Subcutaneous adipose tissue (tissue), 4 donors: Measurements from ENCODE around the gene LEF1. TPM values are rescaled to one million over a fixed set of nuclear protein-coding genes. Genes with fewer than 3 reads are reported as not detected.

Source experiments
- total RNA-seq, 4 donors: library from RNA; depleted of rRNA; stranded (reverse); fragments of >200 nt; gene quantifications; one replicate each; pipeline ENCODE4 v1.1.0, GENCODE V29; 2016
- TF ChIP-seq, protein P1 (sequence below): fragments of 450-650 bp; IDR thresholded peaks from one replicate; pipeline ENCODE4 v1.5.1; 2016; ENCODE audit warnings: low read depth, mild to moderate bottlenecking, control low read depth, antibody characterized with exemption, moderate library complexity

LEF1 gene
- total RNA-seq, 4 donors from 2014 or later, result 1.1 to 6.8 (median 5.1) TPM; not detected in 1

DNA sequence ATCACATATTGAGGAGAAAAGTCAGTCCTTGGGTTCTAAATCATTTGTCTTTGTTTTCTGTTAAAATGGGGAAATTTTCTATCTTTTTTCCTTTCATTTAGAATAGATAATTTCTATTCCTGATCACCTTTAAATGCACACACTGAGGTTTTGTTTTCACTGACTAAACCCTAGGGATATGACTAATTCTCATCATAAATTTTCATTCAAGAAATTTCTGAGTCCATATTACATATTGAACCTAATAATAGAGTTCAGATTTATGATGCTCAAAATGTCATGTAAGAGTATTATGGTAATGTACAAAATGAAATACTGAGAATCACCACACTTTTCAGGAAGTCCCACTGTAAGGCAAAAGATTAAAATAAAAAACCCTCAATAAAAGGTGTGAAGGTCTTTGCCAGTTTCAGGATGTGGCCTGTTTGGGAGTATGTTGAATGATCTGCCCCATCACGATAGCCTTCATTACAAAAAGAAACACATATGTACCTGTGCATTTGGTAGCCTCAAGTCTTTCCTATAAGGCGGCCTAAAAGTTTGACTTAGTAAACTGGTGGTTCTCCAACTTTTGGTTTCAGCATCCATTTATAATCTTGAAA lies 49.4 kb downstream of the LEF1 start:
- TF ChIP-seq, protein P1, sequence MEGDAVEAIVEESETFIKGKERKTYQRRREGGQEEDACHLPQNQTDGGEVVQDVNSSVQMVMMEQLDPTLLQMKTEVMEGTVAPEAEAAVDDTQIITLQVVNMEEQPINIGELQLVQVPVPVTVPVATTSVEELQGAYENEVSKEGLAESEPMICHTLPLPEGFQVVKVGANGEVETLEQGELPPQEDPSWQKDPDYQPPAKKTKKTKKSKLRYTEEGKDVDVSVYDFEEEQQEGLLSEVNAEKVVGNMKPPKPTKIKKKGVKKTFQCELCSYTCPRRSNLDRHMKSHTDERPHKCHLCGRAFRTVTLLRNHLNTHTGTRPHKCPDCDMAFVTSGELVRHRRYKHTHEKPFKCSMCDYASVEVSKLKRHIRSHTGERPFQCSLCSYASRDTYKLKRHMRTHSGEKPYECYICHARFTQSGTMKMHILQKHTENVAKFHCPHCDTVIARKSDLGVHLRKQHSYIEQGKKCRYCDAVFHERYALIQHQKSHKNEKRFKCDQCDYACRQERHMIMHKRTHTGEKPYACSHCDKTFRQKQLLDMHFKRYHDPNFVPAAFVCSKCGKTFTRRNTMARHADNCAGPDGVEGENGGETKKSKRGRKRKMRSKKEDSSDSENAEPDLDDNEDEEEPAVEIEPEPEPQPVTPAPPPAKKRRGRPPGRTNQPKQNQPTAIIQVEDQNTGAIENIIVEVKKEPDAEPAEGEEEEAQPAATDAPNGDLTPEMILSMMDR, result no peak

DNA sequence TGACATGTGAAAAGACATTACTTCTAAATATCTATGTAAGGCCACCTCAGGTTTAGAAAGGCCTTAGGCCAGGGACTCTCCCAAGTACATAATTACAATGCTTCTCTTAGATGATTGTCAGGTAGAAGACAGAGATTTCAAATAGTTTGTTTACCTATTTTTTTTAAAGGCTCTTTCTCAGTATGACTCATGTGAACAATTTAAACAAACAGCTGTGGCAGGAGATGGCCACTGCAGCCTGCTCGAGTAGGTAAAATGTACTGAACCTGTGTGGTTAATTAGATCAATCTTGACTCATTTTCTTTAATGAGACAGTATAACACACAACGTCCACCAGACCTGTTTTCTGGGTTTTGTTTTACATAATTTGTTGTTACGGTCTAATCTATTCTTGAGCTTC lies 50.2 kb downstream of the LEF1 start:
- TF ChIP-seq, protein P1, result no peak

DNA sequence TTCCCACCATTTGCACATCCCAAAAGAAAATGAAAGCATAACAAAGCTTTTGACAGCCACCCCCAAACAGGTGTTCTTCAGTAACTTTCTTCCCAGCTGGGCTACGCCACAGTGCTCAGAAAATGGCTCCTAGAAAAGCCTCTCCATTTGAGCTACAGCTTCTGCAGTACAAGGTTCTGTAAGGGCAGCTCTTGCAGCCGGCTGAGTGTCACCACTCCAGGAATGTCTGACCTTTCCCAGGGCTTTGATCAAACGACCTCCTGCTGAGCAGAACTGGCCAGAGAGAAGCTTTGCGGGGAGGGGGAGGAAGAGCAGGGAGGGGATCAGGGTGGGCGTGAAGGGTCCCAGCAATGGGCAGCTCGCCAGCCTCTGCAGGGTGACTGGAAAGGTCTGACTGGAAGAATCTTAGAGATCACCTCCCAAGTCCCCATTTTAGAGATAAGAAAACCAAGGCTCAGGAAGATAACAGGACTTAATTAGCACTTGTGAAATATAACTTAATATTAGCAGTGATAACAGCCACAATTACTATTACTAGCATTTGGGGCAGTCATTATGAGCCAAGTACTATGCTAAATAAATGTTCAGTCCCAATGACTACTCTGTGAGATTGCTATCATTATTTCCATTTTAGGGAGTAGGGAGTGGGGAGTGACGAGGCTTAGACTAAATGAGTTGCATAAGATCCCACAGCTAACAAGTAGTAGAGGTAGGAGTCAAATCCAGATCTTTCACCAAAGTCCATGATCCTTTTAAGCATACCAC lies 51.1 kb downstream of the LEF1 start:
- TF ChIP-seq, protein P1, result no peak

GRCh38 chr4:108116423-108117168 lies 52.1 kb downstream of the LEF1 start:
- TF ChIP-seq, protein P1, result no peak

DNA sequence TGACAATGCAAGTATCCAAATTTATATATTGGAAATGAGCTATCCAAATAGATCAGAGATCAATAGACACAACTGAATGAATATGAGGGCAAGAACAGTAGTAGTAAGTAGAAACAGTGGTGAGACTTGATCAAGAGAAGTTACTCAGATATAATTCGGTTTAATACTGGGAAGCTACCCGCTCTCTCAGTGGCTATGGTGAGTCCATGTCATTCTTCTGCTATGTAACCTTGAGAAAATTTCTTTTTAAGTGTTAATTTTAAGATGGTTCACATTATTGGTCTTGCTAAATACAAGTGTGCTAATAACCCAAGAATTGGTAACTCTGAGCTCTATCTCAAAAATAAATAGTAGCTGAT lies 53.6 kb downstream of the LEF1 start:
- TF ChIP-seq, protein P1, result no peak

GRCh38 chr4:108114503-108114902 lies 54.2 kb downstream of the LEF1 start:
- TF ChIP-seq, protein P1, result no peak

DNA sequence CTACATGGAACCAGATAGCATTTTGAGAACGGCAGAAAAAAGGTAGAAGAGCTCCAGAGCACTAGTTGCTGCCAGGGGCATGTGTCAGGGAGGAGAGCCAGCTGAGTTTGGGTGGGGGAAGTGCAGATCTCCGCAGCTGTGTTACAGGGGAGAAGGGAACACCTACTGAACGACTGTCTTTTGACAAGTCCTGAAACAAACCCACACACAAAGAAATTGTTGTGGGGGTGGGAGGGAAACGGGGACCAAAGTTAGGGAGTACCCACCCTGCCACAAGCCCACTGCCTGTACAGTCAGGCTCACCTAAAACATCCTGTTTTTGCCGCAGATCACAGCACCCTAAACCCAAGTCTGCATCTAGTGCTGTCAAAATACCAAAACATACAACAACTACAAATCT lies 55.5 kb downstream of the LEF1 start:
- TF ChIP-seq, protein P1, result no peak
